Fibroblast of mammary gland (primary cell): Measurements from ENCODE around the gene TMEM260.
"Not testable (repeated sequence)": the region's sequence is repeated elsewhere in the genome, so short reads cannot be mapped to it uniquely, and the experiment has no call there.

ENCODE experiments used
- DNase-seq: peaks from one replicate; pipeline ENCODE4 v3.0.0-alpha.2; 2010; ENCODE audit warnings: low read depth
- H3K4me3 ChIP-seq: 2 replicates; pipeline ENCODE4 v1.5.1; 2011; ENCODE audit warnings: low read depth, mild to moderate bottlenecking, low read length, moderate library complexity; ENCODE audit not compliant: control insufficient read depth
- CTCF ChIP-seq: conservative IDR thresholded peaks from 2 replicates; pipeline ENCODE4 v1.5.1; 2011; ENCODE audit warnings: low read depth, low read length, inconsistent platforms; ENCODE audit not compliant: control insufficient read depth, insufficient read depth

TMEM260 gene

GRCh38 chr14:56592746-56593544 is 13.3 kb downstream of the TMEM260 start:
- TF ChIP-seq CTCF: no peak
- no peak for DNase-seq

GRCh38 chr14:56594428-56594827 is 14.8 kb downstream of the TMEM260 start:
- DNase-seq: no peak
- no peak for TF ChIP-seq CTCF
- H3K4me3 ChIP-seq: no peak overlapping the region

More at GRCh38 chr14:56592746-56593544, 13.3 kb downstream of the TMEM260 start:
- no peak overlapping the region for H3K4me3 ChIP-seq

GRCh38 chr14:56598519-56598918 is 18.9 kb downstream of the TMEM260 start:
- no peak for DNase-seq
- no peak for TF ChIP-seq CTCF
- H3K4me3 ChIP-seq: no peak overlapping the region

- DNase-seq: no peak
- no peak for TF ChIP-seq CTCF
- no peak overlapping the region for H3K4me3 ChIP-seq
These were observed 24.1 kb downstream of the TMEM260 start for GRCh38 chr14:56603648-56604047.

GRCh38 chr14:56608689-56609088 is 29.1 kb downstream of the TMEM260 start:
- no peak overlapping the region for H3K4me3 ChIP-seq
- TF ChIP-seq CTCF: no peak
- DNase-seq: no peak

GRCh38 chr14:56611663-56612062 is 32.1 kb downstream of the TMEM260 start:
- H3K4me3 ChIP-seq, DNase-seq: not testable (repeated sequence)

GRCh38 chr14:56617084-56617483 is 37.5 kb downstream of the TMEM260 start:
- no peak overlapping the region for H3K4me3 ChIP-seq
- DNase-seq: no peak
- TF ChIP-seq CTCF: no peak
